Measurements from ENCODE around the gene LPIN1. TPM values are rescaled to one million over a fixed set of nuclear protein-coding genes. Genes with fewer than 3 reads are reported as not detected.
A peak's percentile ranks its signal among the peaks of the same experiment; 100 is the strongest.

LPIN1 gene
- total RNA-seq, 1 donor from 2014 or later: 62.9 TPM

DNA sequence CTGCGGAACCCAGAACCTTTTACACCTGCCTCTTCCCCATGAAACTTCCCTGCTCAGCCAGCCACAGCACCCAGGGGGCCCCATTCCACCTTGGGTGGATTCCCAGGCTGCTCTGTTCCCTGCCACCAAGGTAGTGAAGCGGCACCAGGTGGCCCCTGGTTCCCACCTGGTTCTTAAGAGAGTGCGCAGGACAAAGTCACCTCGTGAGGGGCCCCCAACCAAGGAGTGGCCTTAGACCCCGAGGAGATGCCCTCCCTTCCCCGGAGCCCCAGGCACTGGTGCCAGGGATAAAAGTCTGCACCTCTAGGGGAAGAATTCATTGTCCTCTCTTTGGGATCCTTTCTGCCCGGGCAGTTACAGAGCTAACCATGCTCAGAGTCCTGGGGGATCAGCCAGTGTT lies 3.1 kb upstream of the LPIN1 start:
- TF ChIP-seq, protein P1, sequence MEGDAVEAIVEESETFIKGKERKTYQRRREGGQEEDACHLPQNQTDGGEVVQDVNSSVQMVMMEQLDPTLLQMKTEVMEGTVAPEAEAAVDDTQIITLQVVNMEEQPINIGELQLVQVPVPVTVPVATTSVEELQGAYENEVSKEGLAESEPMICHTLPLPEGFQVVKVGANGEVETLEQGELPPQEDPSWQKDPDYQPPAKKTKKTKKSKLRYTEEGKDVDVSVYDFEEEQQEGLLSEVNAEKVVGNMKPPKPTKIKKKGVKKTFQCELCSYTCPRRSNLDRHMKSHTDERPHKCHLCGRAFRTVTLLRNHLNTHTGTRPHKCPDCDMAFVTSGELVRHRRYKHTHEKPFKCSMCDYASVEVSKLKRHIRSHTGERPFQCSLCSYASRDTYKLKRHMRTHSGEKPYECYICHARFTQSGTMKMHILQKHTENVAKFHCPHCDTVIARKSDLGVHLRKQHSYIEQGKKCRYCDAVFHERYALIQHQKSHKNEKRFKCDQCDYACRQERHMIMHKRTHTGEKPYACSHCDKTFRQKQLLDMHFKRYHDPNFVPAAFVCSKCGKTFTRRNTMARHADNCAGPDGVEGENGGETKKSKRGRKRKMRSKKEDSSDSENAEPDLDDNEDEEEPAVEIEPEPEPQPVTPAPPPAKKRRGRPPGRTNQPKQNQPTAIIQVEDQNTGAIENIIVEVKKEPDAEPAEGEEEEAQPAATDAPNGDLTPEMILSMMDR (IDR thresholded peaks at IDR 0.05): no peak
- no peak for ATAC-seq
- Histone ChIP-seq H3K27me3 (no peaks in the 10 kb centered on the region), H3K36me3 (no peaks in the 10 kb centered on the region), H3K4me3 (no peak overlapping the region), H3K27ac (peak overlapping the region; percentile 14), H3K4me1 (peaks cover 51% of the 10 kb centered on the region), H3K9me3 (no peaks in the 10 kb centered on the region)
- intact Hi-C loops (cut with DNase I): no loop called here
- DNase-seq: no peak

DNA sequence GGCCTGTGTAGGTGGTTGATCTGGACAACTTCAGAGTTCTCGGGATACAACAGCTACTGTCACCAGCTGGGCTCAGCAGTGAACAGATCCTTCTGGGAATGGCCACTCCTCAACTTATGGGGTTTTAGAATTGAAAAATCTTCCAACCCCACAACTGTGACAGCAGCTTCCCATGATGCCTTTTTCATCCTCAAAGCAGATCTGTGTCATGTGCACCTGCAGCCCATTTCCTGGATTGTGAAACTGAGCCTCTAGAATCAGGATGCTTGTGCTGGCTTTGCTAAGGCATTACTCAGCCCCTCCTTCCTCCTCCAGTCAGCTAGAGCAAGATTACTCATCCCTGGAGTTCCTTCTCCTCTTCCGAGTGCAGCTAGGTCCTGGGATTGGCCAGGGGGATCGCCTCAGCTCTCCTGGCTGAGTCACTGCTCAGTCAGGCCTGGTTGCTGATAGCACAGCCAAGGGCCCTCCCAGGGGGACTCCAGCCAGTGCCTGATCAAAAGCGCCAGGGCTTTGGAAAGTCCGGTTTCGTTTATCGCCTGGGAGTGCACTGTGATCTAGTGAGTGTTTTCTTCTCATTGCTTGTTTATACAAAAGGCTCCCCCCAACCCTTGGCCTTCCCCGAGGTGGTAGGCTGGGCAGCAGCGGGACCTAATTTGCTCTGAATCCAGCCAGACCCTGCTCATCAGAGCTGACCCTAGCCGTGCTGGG lies 2.4 kb upstream of the LPIN1 start:
- Histone ChIP-seq H3K36me3 (no peaks in the 10 kb centered on the region), H3K27me3 (no peaks in the 10 kb centered on the region), H3K4me1 (peaks cover 51% of the 10 kb centered on the region), H3K9me3 (no peaks in the 10 kb centered on the region), H3K27ac (peak overlapping the region; percentile 64), H3K4me3 (peak overlapping the region; percentile 25)
- intact Hi-C loops (cut with DNase I): no loop called here
- TF ChIP-seq, protein P1 (IDR thresholded peaks at IDR 0.05): no peak
- ATAC-seq (peak; percentile 92), DNase-seq (peak; percentile 95)

DNA sequence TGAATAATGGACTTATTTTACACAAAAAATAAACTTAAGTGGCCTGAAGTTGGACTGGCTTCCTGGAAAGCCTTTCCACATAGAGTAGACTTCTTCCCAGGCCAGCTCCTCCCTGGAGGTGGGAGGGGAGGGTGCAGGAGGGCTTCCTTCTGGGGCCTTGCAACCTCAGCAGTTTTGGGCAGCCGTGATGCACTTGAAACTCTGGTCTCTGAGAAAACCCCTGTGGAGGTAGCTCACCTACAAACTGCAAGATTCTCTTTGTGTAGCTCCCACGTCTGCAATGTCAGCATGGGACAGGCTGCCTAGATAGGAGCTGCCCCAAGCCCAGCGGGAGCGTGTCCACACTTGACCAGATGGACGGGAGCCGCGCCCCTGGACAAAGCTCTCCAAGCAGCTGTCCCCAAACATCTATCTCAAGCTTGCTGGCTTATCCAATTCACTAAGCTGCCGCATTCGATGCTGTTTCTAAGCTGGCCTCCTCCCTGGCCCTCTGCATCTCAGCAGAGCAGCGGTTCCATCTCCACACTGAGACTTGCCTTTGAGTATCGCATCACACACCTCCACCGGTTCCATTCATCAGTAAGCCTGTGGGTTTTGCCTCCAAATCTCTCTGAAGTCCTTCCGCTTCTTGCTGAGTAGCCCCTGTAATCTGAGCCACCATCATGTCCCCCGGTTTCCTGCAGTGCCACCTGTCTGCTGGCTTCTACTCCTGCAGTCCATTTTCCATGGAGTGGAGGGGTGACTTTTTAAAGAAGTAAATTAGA lies 1.6 kb upstream of the LPIN1 start:
- H3K9me3 ChIP-seq: no peaks in the 10 kb centered on the region
- H3K4me1 ChIP-seq: peaks cover 54% of the 10 kb centered on the region
- H3K36me3 ChIP-seq: no peaks in the 10 kb centered on the region
- TF ChIP-seq, protein P1 (IDR thresholded peaks at IDR 0.05): peak; percentile 29
- ATAC-seq: no peak
- no peaks in the 10 kb centered on the region for H3K27me3 ChIP-seq
- intact Hi-C loops (cut with DNase I): no loop called here
- H3K4me3 ChIP-seq: peak overlapping the region; percentile 25
- peak overlapping the region; percentile 64 for H3K27ac ChIP-seq
- DNase-seq: no peak

DNA sequence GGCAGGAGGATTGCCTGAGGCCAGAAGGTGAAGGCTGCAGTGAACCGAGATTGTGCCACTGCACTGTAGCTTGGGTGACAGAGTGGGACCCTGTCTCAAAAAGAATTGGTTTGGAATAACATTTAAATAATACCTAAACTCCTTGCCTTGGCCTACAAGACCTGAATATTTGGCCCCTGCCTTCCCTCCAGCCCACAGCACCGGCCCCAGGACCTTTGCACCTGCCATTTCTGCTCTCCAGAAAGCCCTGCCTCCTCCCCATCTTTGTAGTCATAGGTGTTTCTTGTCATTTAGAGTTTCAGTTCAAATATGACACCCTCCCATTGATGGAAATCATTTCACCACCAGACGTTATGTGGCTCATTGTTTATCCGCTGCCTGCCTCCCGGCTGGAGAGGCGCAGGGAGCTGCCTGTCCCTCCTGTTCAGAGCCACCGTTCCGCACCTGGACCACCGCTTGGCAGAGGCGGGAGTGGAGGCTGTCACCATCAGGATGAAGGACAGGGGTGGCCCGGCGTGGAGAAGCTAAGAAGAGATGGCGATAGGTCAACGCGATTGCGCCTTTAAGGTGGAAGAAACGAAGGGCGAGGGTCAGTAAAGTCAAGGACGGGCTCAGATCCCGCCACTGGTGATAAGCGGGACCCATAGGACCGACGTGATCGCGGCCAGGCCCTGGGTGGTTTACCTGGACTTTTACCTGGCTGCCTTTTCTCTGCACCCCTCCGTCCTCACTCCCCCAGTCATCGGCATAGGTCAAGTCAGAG lies 638 bp upstream of the LPIN1 start:
- Histone ChIP-seq H3K4me1 (peaks cover 56% of the 10 kb centered on the region), H3K36me3 (no peaks in the 10 kb centered on the region), H3K9me3 (no peaks in the 10 kb centered on the region), H3K27me3 (no peaks in the 10 kb centered on the region), H3K4me3 (peak overlapping the region; percentile 90), H3K27ac (peak overlapping the region; percentile 85)
- no peak for ATAC-seq
- intact Hi-C loops (cut with DNase I): no loop called here
- TF ChIP-seq, protein P1 (IDR thresholded peaks at IDR 0.05): no peak
- no peak for DNase-seq

DNA sequence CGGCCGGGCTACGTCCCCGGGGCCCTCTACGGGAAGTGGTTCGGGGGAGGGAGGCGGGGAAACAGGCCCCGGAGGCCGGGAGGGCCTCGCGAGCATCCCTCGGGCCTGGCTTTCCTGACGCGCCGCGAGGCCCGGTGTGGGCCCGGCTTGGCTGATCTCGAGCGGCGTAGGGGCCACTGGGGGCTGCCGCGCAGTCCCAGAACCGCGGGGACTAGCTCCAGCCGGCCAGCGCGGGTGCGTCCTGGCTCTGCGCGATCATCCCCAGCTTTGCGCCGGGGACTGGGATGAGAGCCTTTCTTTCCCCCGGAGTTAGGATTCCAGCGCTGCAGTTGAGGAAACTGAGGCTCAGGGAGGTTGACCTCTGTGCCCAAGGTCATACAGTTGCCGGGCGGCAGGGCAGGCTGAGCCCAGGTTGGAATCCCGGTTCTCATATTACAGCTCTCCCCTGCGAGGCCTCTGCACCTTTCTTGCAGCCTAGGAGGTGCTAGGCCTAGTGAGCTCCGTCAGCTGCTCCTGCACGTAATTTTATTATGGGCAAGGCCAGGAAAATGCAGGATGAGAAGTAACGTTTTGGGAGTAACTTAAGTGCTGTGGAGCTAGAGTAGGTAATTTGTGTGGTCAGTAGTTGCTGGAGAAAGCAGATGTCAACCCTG lies 501 bp downstream of the LPIN1 start:
- Histone ChIP-seq H3K27ac (peak overlapping the region; percentile 85), H3K4me1 (peaks cover 58% of the 10 kb centered on the region), H3K36me3 (no peaks in the 10 kb centered on the region), H3K4me3 (peak overlapping the region; percentile 90), H3K9me3 (no peaks in the 10 kb centered on the region), H3K27me3 (no peaks in the 10 kb centered on the region)
- DNase-seq: no peak
- TF ChIP-seq, protein P1 (IDR thresholded peaks at IDR 0.05): no peak
- peak; percentile 7 for ATAC-seq
- intact Hi-C loops (cut with DNase I): no loop called here
